Measurements from ENCODE around the gene VRK1. TPM values are rescaled to one million over a fixed set of nuclear protein-coding genes. Genes with fewer than 3 reads are reported as not detected.

VRK1 gene
- total RNA-seq, 4 donors from 2014 or later = 13.7 to 17.9 (median 13.8) TPM; not detected in 1

GRCh38 chr14:96926001-96926400 lies 128.8 kb downstream of the VRK1 start:
- H3K36me3 ChIP-seq = no peaks in the 10 kb centered on the region
- H3K9me3 ChIP-seq = no peaks in the 10 kb centered on the region
- WGBS, 2 donors (ENCODE audit: low coverage in 1 of 2) = 78 to 86% methylated on average over 4 to 8 of the region's 8 CpGs
- intact Hi-C loops (cut with DNase I; ENCODE audit: low total_unique reads) = no loop called here
- no peaks in the 10 kb centered on the region for H3K27me3 ChIP-seq
- in situ Hi-C loops (cut with MboI; ENCODE audit: low pct_ligation_motif_present in 1 of 4, low pct_unique_long_range_greater_than_20kb in 1 of 4, low sequenced_read_pairs in 3 of 4) = no loop called here
- H3K4me3 ChIP-seq = no peak overlapping the region
- TF ChIP-seq POLR2AphosphoS5 (IDR thresholded peaks at IDR 0.05) (no peak), CTCF (IDR thresholded peaks at IDR 0.05) (no peak), EP300 (IDR thresholded peaks at IDR 0.05; ENCODE audit: low read depth) (no peak), POLR2A (IDR thresholded peaks at IDR 0.05) (no peak)
- no peak overlapping the region for H3K27ac ChIP-seq
- no peak for DNase-seq
- H3K4me1 ChIP-seq = no peaks in the 10 kb centered on the region

- Histone ChIP-seq H3K4me1 (no peaks in the 10 kb centered on the region), H3K27ac (no peak overlapping the region), H3K4me3 (no peak overlapping the region), H3K9me3 (no peaks in the 10 kb centered on the region), H3K36me3 (no peaks in the 10 kb centered on the region), H3K27me3 (no peaks in the 10 kb centered on the region)
- intact Hi-C loops (cut with DNase I; ENCODE audit: low total_unique reads) = no loop called here
- DNase-seq = no peak
- TF ChIP-seq CTCF (IDR thresholded peaks at IDR 0.05) (no peak), POLR2A (IDR thresholded peaks at IDR 0.05) (no peak), POLR2AphosphoS5 (IDR thresholded peaks at IDR 0.05) (no peak), EP300 (IDR thresholded peaks at IDR 0.05; ENCODE audit: low read depth) (no peak)
- in situ Hi-C loops (cut with MboI; ENCODE audit: low pct_ligation_motif_present in 1 of 4, low pct_unique_long_range_greater_than_20kb in 1 of 4, low sequenced_read_pairs in 3 of 4) = no loop called here
- 95 to 97% methylated on average over 3 of the region's 3 CpGs for whole genome bisulfite sequencing, 2 donors (ENCODE audit: low coverage in 1 of 2)
Observed at GRCh38 chr14:96928779-96929380, 131.7 kb downstream of the VRK1 start.

- no peaks in the 10 kb centered on the region for H3K9me3 ChIP-seq
- H3K27ac ChIP-seq = no peak overlapping the region
- intact Hi-C loops (cut with DNase I; ENCODE audit: low total_unique reads) (no loop called here), in situ Hi-C loops (cut with MboI; ENCODE audit: low pct_ligation_motif_present in 1 of 4, low pct_unique_long_range_greater_than_20kb in 1 of 4, low sequenced_read_pairs in 3 of 4) (no loop called here)
- DNase-seq = no peak
- H3K4me3 ChIP-seq = no peak overlapping the region
- H3K27me3 ChIP-seq = no peaks in the 10 kb centered on the region
- no peaks in the 10 kb centered on the region for H3K36me3 ChIP-seq
- H3K4me1 ChIP-seq = no peaks in the 10 kb centered on the region
- TF ChIP-seq EP300 (IDR thresholded peaks at IDR 0.05; ENCODE audit: low read depth) (no peak), POLR2A (IDR thresholded peaks at IDR 0.05) (no peak), CTCF (IDR thresholded peaks at IDR 0.05) (no peak), POLR2AphosphoS5 (IDR thresholded peaks at IDR 0.05) (no peak)
- 79 to 84% methylated on average over 5 to 10 of the region's 10 CpGs for WGBS, 2 donors (ENCODE audit: low coverage in 1 of 2)
Observed at GRCh38 chr14:96929950-96930349, 132.8 kb downstream of the VRK1 start.

GRCh38 chr14:96930526-96930925 lies 133.3 kb downstream of the VRK1 start:
- Histone ChIP-seq H3K4me1 (no peaks in the 10 kb centered on the region), H3K27ac (no peak overlapping the region), H3K9me3 (no peaks in the 10 kb centered on the region), H3K36me3 (no peaks in the 10 kb centered on the region), H3K4me3 (no peak overlapping the region), H3K27me3 (no peaks in the 10 kb centered on the region)
- DNase-seq = no peak
- in situ Hi-C loops (cut with MboI; ENCODE audit: low pct_ligation_motif_present in 1 of 4, low pct_unique_long_range_greater_than_20kb in 1 of 4, low sequenced_read_pairs in 3 of 4) = no loop called here
- TF ChIP-seq POLR2A (IDR thresholded peaks at IDR 0.05) (no peak), POLR2AphosphoS5 (IDR thresholded peaks at IDR 0.05) (no peak), EP300 (IDR thresholded peaks at IDR 0.05; ENCODE audit: low read depth) (no peak), CTCF (IDR thresholded peaks at IDR 0.05) (no peak)
- 80 to 84% methylated on average over 3 of the region's 3 CpGs for WGBS, 2 donors (ENCODE audit: low coverage in 1 of 2)
- intact Hi-C loops (cut with DNase I; ENCODE audit: low total_unique reads) = no loop called here

All from transverse colon (tissue), 4 donors.